H9 (cell line): Measurements from ENCODE around the gene SMC4. TPM values are rescaled to one million over a fixed set of nuclear protein-coding genes. Genes with fewer than 3 reads are reported as not detected.

Experiments used
- DNase-seq: peaks from one replicate; pipeline ENCODE4 v3.0.0-alpha.2; 2017
- H2AFZ ChIP-seq: one replicate; pipeline ENCODE4 v1.6.1; 2013; ENCODE audit warnings: mild to moderate bottlenecking, low read length, control low read depth, moderate library complexity
- H2AK5ac ChIP-seq: 2 replicates; pipeline ENCODE4 v1.6.1; 2013; ENCODE audit warnings: low read length, control low read depth, mixed read lengths; ENCODE audit not compliant: insufficient read length
- H2BK120ac ChIP-seq: one replicate; pipeline ENCODE4 v1.6.1; 2013; ENCODE audit warnings: low read depth, mild to moderate bottlenecking, low read length, control low read depth, inconsistent platforms; ENCODE audit not compliant: poor library complexity, severe bottlenecking
- H2BK12ac ChIP-seq: 2 replicates; pipeline ENCODE4 v1.6.1; 2013; ENCODE audit warnings: low read length, control low read depth, mixed read lengths, low read depth; ENCODE audit not compliant: insufficient read length
- H2BK15ac ChIP-seq: 2 replicates; pipeline ENCODE4 v1.6.1; 2013; ENCODE audit warnings: low read depth, low read length, control low read depth
- H2BK20ac ChIP-seq: one replicate; pipeline ENCODE4 v1.6.1; 2013; ENCODE audit warnings: low read depth, mild to moderate bottlenecking, low read length, control low read depth, inconsistent platforms; ENCODE audit not compliant: poor library complexity, severe bottlenecking
- H2BK5ac ChIP-seq: 2 replicates; pipeline ENCODE4 v1.6.1; 2013; ENCODE audit warnings: low read length, control low read depth, mixed read lengths; ENCODE audit not compliant: insufficient read length
- H3K14ac ChIP-seq: 2 replicates; pipeline ENCODE4 v1.6.1; 2013; ENCODE audit warnings: low read length, control low read depth; ENCODE audit not compliant: insufficient read depth
- H3K18ac ChIP-seq: 2 replicates; pipeline ENCODE4 v1.6.1; 2013; ENCODE audit warnings: low read depth, mild to moderate bottlenecking, mixed read lengths, low read length, control low read depth; ENCODE audit not compliant: insufficient read length
- H3K23ac ChIP-seq: 2 replicates; pipeline ENCODE4 v1.6.1; 2013; ENCODE audit warnings: low read length, control low read depth, mixed read lengths, low read depth; ENCODE audit not compliant: insufficient read length
- H3K23me2 ChIP-seq: 2 replicates; pipeline ENCODE4 v1.6.1; 2013; ENCODE audit warnings: low read depth, mild to moderate bottlenecking, mixed read lengths, low read length, control low read depth; ENCODE audit not compliant: insufficient read length, poor library complexity, severe bottlenecking
- H3K27ac ChIP-seq: 2 replicates; pipeline ENCODE4 v1.5.1; 2013; ENCODE audit warnings: low read length, control low read depth, mixed read lengths, low read depth; ENCODE audit not compliant: insufficient read length
- H3K27me3 ChIP-seq: 2 replicates; pipeline ENCODE4 v1.6.1; 2013; ENCODE audit warnings: low read length, control low read depth, inconsistent platforms; ENCODE audit not compliant: insufficient read depth
- H3K4ac ChIP-seq: 2 replicates; pipeline ENCODE4 v1.6.1; 2013; ENCODE audit warnings: low read depth, mild to moderate bottlenecking, control low read depth, inconsistent platforms, low read length, moderate library complexity
- H3K4me1 ChIP-seq: 2 replicates; pipeline ENCODE4 v1.6.1; 2013; ENCODE audit warnings: low read length, control low read depth, inconsistent platforms; ENCODE audit not compliant: insufficient read depth
- H3K4me2 ChIP-seq: 2 replicates; pipeline ENCODE4 v1.6.1; 2013; ENCODE audit warnings: low read length, control low read depth, mixed read lengths; ENCODE audit not compliant: insufficient read length, insufficient read depth
- H3K56ac ChIP-seq: 2 replicates; pipeline ENCODE4 v1.6.1; 2013; ENCODE audit warnings: low read depth, mild to moderate bottlenecking, mixed read lengths, low read length, control low read depth; ENCODE audit not compliant: insufficient read length
- H3K79me1 ChIP-seq: 2 replicates; pipeline ENCODE4 v1.6.1; 2013; ENCODE audit warnings: low read depth, mild to moderate bottlenecking, moderate library complexity, low read length, control low read depth, inconsistent platforms; ENCODE audit not compliant: insufficient read depth, poor library complexity, severe bottlenecking
- H3K79me2 ChIP-seq: 2 replicates; pipeline ENCODE4 v1.6.1; 2013; ENCODE audit warnings: low read length, control low read depth, inconsistent platforms; ENCODE audit not compliant: insufficient read depth
- H3K9ac ChIP-seq: 2 replicates; pipeline ENCODE4 v1.6.1; 2013; ENCODE audit warnings: low read length, control low read depth, mixed read lengths; ENCODE audit not compliant: insufficient read length; ENCODE audit errors: extremely low read depth
- H3K9me3 ChIP-seq: one replicate; pipeline ENCODE4 v1.6.1; 2013; ENCODE audit warnings: low read depth, low read length, inconsistent platforms; ENCODE audit not compliant: control insufficient read depth
- H3T11ph ChIP-seq: one replicate; pipeline ENCODE4 v1.6.1; 2013; ENCODE audit warnings: mild to moderate bottlenecking, low read length, control low read depth, inconsistent platforms
- H4K20me1 ChIP-seq: one replicate; pipeline ENCODE4 v1.6.1; 2013; ENCODE audit not compliant: control insufficient read depth, insufficient read length, insufficient read depth
- H4K5ac ChIP-seq: 2 replicates; pipeline ENCODE4 v1.6.1; 2013; ENCODE audit warnings: low read depth, mild to moderate bottlenecking, mixed read lengths, low read length, control low read depth; ENCODE audit not compliant: insufficient read length
- H4K8ac ChIP-seq: replicated peaks from 2 replicates; pipeline ENCODE4 v1.6.1; 2013; ENCODE audit warnings: low read length, control low read depth, mixed read lengths, low read depth; ENCODE audit not compliant: insufficient read length
- H4K91ac ChIP-seq: 2 replicates; pipeline ENCODE4 v1.6.1; 2013; ENCODE audit warnings: low read depth, mild to moderate bottlenecking, moderate library complexity, mixed read lengths, low read length, control low read depth; ENCODE audit not compliant: insufficient read length
- H3K27ac Mint-ChIP-seq, 3 experiments: 2 replicates in 2 of 3; 3 replicates in 1 of 3; pipeline ENCODE4 v1.8.0; 2020 to 2021; ENCODE audit warnings: mixed read lengths in 3 of 3, mild to moderate bottlenecking in 1 of 3, moderate library complexity in 1 of 3
- H3K27me3 Mint-ChIP-seq: 2 replicates; pipeline ENCODE4 v1.8.0; 2021; ENCODE audit warnings: low read depth, mild to moderate bottlenecking, moderate library complexity, mixed read lengths
- H3K36me3 Mint-ChIP-seq, 3 experiments: 2 replicates in 2 of 3; 3 replicates in 1 of 3; pipeline ENCODE4 v1.8.0; 2020 to 2021; ENCODE audit warnings: low read depth in 3 of 3, mixed read lengths in 3 of 3; ENCODE audit not compliant: insufficient read depth in 1 of 3
- H3K4me1 Mint-ChIP-seq, 2 experiments: 2 replicates each; pipeline ENCODE4 v1.8.0; 2020; ENCODE audit warnings: mixed read lengths in 2 of 2
- H3K4me3 Mint-ChIP-seq, 2 experiments: 2 replicates in 1 of 2; 3 replicates in 1 of 2; pipeline ENCODE4 v1.8.0; 2020 to 2021; ENCODE audit warnings: mild to moderate bottlenecking in 2 of 2, mixed read lengths in 2 of 2, moderate library complexity in 1 of 2
- H3K9me3 Mint-ChIP-seq, 2 experiments: 2 replicates in 1 of 2; 3 replicates in 1 of 2; pipeline ENCODE4 v1.8.0; 2020; ENCODE audit warnings: mild to moderate bottlenecking in 2 of 2, mixed read lengths in 2 of 2, moderate library complexity in 1 of 2
- WGBS: extraction: QIAGEN DNeasy Blood & Tissue Kit; methylation state at CpG from one replicate; pipeline ENCODE4 v1.1.7; 2013; ENCODE audit warnings: missing lambda C conversion rate, low lambda C conversion rate, mixed read lengths; ENCODE audit not compliant: insufficient read length; ENCODE audit errors: extremely low coverage; 5-methylcytosine and 5-hydroxymethylcytosine counted together
- total RNA-seq: library from RNA; stranded (reverse); gene quantifications from 2 replicates; pipeline ENCODE4 v1.2.1, GENCODE V29; 2021
- TF ChIP-seq, protein P1 (sequence below): fragments of 200-600 bp; sonication (generic); conservative IDR thresholded peaks from 3 replicates; pipeline ENCODE4 v1.8.0; 2021; ENCODE audit warnings: antibody characterized with exemption, mild to moderate bottlenecking

Gene SMC4
- total RNA-seq, 1 experiment from 2014 or later = 130 TPM

DNA sequence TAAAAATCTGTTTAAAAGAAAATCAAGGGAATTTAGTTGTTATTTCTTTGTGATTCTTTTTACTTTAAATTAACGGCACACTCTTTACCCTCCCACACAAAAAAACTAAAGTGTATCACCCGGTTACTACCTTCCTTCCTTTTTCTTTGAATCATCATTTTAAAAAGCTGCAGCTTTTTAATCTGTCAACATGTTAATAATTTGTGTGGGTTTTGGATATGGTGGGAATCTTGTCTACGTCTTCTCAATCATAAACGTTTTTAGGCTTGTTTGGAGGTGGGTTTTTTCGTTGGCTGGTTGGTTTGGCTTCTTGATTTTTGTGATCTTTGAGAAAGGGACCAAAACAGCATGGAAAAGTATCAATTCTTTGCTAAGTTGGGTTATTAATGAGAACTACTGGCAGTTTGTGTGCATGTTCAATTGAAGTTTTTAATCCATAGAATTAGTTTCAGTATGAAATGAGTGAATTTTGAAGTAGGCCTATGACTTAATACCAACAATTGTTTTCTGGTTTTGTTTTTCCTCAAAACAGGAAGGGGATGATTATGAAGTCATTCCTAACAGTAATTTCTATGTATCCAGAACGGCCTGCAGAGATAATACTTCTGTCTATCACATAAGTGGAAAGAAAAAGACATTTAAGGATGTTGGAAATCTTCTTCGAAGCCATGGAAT, 4.5 kb downstream of the SMC4 start:
- Mint-ChIP-seq H3K27ac (peak overlapping the region; percentile 19 to 86 (median 44); a peak in 5 of 7 replicates), H3K36me3 (peaks cover 23 to 55% (median 54%) of the 10 kb centered on the region in 3 experiments), H3K4me3 (peak overlapping the region in 1 of 2 experiments; percentile 4; a peak in 1 of 5 replicates), H3K27me3 (peaks cover 3% of the 10 kb centered on the region; the same call in 1 of the 2 replicates), H3K9me3 (peaks cover 0 to 4% of the 10 kb centered on the region in 2 experiments; a peak in 1 of 5 replicates), H3K4me1 (peaks cover 28 to 33% of the 10 kb centered on the region in 2 experiments)
- no peaks in the 10 kb centered on the region for H3K27me3 ChIP-seq
- H2BK20ac ChIP-seq = no peak overlapping the region
- no peak overlapping the region for H3K23ac ChIP-seq
- no peak overlapping the region for H3K4me2 ChIP-seq
- H4K8ac ChIP-seq = no peak overlapping the region
- no peak overlapping the region for H4K91ac ChIP-seq
- no peak overlapping the region for H2AFZ ChIP-seq
- H3K9ac ChIP-seq = no peak overlapping the region
- no peak overlapping the region for H3K14ac ChIP-seq
- no peak overlapping the region for H3T11ph ChIP-seq
- no peak overlapping the region for H2AK5ac ChIP-seq
- no peak overlapping the region for H3K4ac ChIP-seq
- H4K20me1 ChIP-seq = no peaks in the 10 kb centered on the region
- no peak for DNase-seq
- TF ChIP-seq, protein P1, sequence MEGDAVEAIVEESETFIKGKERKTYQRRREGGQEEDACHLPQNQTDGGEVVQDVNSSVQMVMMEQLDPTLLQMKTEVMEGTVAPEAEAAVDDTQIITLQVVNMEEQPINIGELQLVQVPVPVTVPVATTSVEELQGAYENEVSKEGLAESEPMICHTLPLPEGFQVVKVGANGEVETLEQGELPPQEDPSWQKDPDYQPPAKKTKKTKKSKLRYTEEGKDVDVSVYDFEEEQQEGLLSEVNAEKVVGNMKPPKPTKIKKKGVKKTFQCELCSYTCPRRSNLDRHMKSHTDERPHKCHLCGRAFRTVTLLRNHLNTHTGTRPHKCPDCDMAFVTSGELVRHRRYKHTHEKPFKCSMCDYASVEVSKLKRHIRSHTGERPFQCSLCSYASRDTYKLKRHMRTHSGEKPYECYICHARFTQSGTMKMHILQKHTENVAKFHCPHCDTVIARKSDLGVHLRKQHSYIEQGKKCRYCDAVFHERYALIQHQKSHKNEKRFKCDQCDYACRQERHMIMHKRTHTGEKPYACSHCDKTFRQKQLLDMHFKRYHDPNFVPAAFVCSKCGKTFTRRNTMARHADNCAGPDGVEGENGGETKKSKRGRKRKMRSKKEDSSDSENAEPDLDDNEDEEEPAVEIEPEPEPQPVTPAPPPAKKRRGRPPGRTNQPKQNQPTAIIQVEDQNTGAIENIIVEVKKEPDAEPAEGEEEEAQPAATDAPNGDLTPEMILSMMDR = no peak
- no peak overlapping the region for H2BK12ac ChIP-seq
- peaks cover 10% of the 10 kb centered on the region for H3K23me2 ChIP-seq
- H3K79me2 ChIP-seq = peaks cover 32% of the 10 kb centered on the region; the same call in 1 of the 2 replicates
- WGBS = no CpG with 5 or more reads among the region's 7 CpGs
- H3K18ac ChIP-seq = no peak overlapping the region
- no peak overlapping the region for H3K27ac ChIP-seq
- no peak overlapping the region for H3K56ac ChIP-seq
- no peaks in the 10 kb centered on the region for H3K79me1 ChIP-seq
- no peak overlapping the region for H4K5ac ChIP-seq
- H2BK5ac ChIP-seq = no peak overlapping the region
- H2BK15ac ChIP-seq = no peak overlapping the region
- H2BK120ac ChIP-seq = no peak overlapping the region
- no peaks in the 10 kb centered on the region for H3K4me1 ChIP-seq
- H3K9me3 ChIP-seq = no peaks in the 10 kb centered on the region
